ENCODE data around the gene VPS36.
"Not testable (repeated sequence)": the region's sequence is repeated elsewhere in the genome, so short reads cannot be mapped to it uniquely, and the experiment has no call there.

VPS36 gene

DNA sequence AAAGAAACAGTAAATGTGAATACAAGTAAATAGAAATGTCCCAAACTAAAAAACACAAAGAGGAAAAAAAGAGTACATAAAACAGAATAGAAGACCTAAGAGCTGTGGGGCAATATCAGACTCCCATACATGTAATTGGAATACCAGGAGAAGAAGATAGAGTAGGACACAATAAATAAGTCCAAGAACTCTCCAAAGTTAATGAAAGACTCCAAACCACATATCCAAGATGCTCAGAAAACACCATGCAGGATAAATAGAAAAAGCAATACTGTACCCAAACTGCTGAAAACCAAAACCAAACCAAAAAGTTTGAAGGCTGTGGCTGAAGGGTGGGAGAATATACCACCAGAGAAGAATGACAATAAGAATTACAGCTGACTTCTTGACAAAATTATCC lies 62.7 kb downstream of the VPS36 start:
- Histone ChIP-seq H3K36me3 (ENCODE audit: control insufficient read depth in 1 of 2, insufficient read depth in 2 of 2, low read length in 2 of 2) (no peaks in the 10 kb centered on the region), H3K9me3 (ENCODE audit: control insufficient read depth in 1 of 2, low read length in 2 of 2) (no peaks in the 10 kb centered on the region), H3K27me3 (ENCODE audit: control insufficient read depth in 1 of 2, insufficient read depth in 2 of 2, low read length in 2 of 2) (no peaks in the 10 kb centered on the region), H3K4me3 (ENCODE audit: low read depth in 1 of 2, low read length in 2 of 2) (no peak overlapping the region), H3K27ac (ENCODE audit: low read depth, low read length) (no peak overlapping the region), H3K4me1 (ENCODE audit: control insufficient read depth in 1 of 2, insufficient read depth in 2 of 2, low read length in 2 of 2) (no peaks in the 10 kb centered on the region), H3K9ac (ENCODE audit: low read depth in 1 of 2, low read length in 2 of 2) (no peak overlapping the region)

DNA sequence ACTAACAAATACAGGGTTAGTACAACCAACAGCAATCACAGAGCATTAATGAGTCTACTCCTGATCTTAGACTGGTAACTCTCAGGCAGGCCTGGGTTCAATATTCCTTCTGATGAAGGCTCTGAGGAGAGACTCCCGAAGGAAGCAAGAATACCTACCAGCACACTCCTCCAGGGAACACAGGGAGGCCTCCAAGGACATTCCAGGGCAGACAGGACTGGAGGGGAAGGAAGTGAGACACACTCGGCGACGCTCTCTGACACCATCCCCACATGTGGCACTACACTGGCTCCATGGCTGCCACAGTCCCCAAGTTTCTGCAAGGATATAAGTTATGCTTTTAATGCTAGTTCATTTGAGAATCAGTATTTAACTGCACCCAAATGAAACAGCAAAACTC lies 64.6 kb downstream of the VPS36 start:
- no peaks in the 10 kb centered on the region for H3K27me3 ChIP-seq (ENCODE audit: control insufficient read depth in 1 of 2, insufficient read depth in 2 of 2, low read length in 2 of 2)
- no peak overlapping the region for H3K4me3 ChIP-seq (ENCODE audit: low read depth in 1 of 2, low read length in 2 of 2)
- no peaks in the 10 kb centered on the region for H3K4me1 ChIP-seq (ENCODE audit: control insufficient read depth in 1 of 2, insufficient read depth in 2 of 2, low read length in 2 of 2)
- no peak overlapping the region for H3K27ac ChIP-seq (ENCODE audit: low read depth, low read length)
- H3K9me3 ChIP-seq (ENCODE audit: control insufficient read depth in 1 of 2, low read length in 2 of 2): no peaks in the 10 kb centered on the region
- H3K36me3 ChIP-seq (ENCODE audit: control insufficient read depth in 1 of 2, insufficient read depth in 2 of 2, low read length in 2 of 2): no peaks in the 10 kb centered on the region
- H3K9ac ChIP-seq (ENCODE audit: low read depth in 1 of 2, low read length in 2 of 2): no peak overlapping the region

DNA sequence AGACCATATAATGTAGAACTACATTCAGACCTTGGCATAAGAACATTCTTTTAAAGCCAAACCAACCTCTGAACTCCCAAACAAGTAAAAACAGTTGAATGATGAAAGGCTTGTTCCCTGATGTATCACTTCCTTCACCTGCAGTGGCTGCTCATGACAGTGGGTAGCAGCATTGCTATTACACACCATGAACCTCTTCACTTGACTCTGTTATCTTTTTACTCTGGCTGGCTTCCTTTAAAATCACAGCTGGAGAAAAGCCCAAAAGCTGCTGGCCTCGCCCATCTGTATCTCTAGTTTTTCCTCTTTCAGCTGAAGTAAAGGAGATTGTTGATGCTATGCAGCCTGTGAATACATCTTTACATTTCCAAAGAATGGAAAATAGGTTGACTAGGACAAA lies 67.1 kb downstream of the VPS36 start:
- no peak overlapping the region for H3K4me3 ChIP-seq (ENCODE audit: low read depth in 1 of 2, low read length in 2 of 2)
- H3K9ac ChIP-seq (ENCODE audit: low read depth in 1 of 2, low read length in 2 of 2): no peak overlapping the region
- H3K27ac ChIP-seq (ENCODE audit: low read depth, low read length): no peak overlapping the region
- H3K36me3 ChIP-seq (ENCODE audit: control insufficient read depth in 1 of 2, insufficient read depth in 2 of 2, low read length in 2 of 2): no peaks in the 10 kb centered on the region
- no peaks in the 10 kb centered on the region for H3K9me3 ChIP-seq (ENCODE audit: control insufficient read depth in 1 of 2, low read length in 2 of 2)
- no peaks in the 10 kb centered on the region for H3K27me3 ChIP-seq (ENCODE audit: control insufficient read depth in 1 of 2, insufficient read depth in 2 of 2, low read length in 2 of 2)
- H3K4me1 ChIP-seq (ENCODE audit: control insufficient read depth in 1 of 2, insufficient read depth in 2 of 2, low read length in 2 of 2): no peaks in the 10 kb centered on the region

DNA sequence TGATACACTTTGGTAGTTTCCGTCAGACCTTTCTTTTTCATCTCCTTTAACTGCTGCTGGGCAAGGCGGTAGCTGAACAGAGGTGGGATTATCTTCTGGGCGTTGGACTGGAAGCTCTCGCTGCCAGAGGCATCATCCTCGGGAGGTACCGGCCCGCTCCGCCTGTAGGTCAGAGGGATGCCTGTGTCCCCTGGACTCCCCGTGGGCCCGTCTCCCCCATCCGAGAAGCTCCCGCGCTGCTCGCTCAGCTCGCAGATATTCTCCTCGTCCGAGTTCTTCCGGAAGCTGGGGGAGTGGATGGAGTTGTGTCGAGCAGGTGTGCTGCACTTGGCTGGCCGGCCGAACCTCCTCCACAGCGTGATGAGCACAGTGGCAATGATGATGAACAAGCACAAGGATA lies 72.1 kb downstream of the VPS36 start:
- no peak overlapping the region for H3K4me3 ChIP-seq (ENCODE audit: low read depth in 1 of 2, low read length in 2 of 2)
- H3K27me3 ChIP-seq (ENCODE audit: control insufficient read depth in 1 of 2, insufficient read depth in 2 of 2, low read length in 2 of 2): no peaks in the 10 kb centered on the region
- no peak overlapping the region for H3K27ac ChIP-seq (ENCODE audit: low read depth, low read length)
- H3K4me1 ChIP-seq (ENCODE audit: control insufficient read depth in 1 of 2, insufficient read depth in 2 of 2, low read length in 2 of 2): no peaks in the 10 kb centered on the region
- H3K9me3 ChIP-seq (ENCODE audit: control insufficient read depth in 1 of 2, low read length in 2 of 2): no peaks in the 10 kb centered on the region
- H3K9ac ChIP-seq (ENCODE audit: low read depth in 1 of 2, low read length in 2 of 2): no peak overlapping the region
- H3K36me3 ChIP-seq (ENCODE audit: control insufficient read depth in 1 of 2, insufficient read depth in 2 of 2, low read length in 2 of 2): no peaks in the 10 kb centered on the region

DNA sequence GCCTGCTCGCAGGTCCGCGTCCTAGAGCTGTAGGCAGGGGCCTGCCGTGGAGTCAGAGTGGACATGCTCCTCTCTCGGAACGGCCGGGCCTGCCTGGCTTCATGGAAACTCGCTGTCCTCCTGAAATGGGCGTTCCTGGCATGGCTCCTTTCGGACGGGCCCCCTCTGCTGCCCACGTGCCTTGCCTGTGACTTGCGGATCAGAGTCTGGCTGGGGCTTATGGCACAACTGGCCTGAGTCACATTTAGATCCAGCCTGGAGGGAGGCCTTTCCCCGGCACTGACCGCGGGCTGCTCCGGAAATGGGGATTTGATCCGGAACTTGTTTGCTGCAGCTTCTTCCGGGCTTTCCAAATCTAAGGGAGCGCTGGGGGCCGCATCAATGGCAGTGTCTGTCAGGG lies 72.5 kb downstream of the VPS36 start:
- Histone ChIP-seq H3K4me1 (ENCODE audit: control insufficient read depth in 1 of 2, insufficient read depth in 2 of 2, low read length in 2 of 2) (no peaks in the 10 kb centered on the region), H3K36me3 (ENCODE audit: control insufficient read depth in 1 of 2, insufficient read depth in 2 of 2, low read length in 2 of 2) (no peaks in the 10 kb centered on the region), H3K9me3 (ENCODE audit: control insufficient read depth in 1 of 2, low read length in 2 of 2) (no peaks in the 10 kb centered on the region), H3K9ac (ENCODE audit: low read depth in 1 of 2, low read length in 2 of 2) (no peak overlapping the region), H3K4me3 (ENCODE audit: low read depth in 1 of 2, low read length in 2 of 2) (no peak overlapping the region), H3K27me3 (ENCODE audit: control insufficient read depth in 1 of 2, insufficient read depth in 2 of 2, low read length in 2 of 2) (no peaks in the 10 kb centered on the region), H3K27ac (ENCODE audit: low read depth, low read length) (no peak overlapping the region)

DNA sequence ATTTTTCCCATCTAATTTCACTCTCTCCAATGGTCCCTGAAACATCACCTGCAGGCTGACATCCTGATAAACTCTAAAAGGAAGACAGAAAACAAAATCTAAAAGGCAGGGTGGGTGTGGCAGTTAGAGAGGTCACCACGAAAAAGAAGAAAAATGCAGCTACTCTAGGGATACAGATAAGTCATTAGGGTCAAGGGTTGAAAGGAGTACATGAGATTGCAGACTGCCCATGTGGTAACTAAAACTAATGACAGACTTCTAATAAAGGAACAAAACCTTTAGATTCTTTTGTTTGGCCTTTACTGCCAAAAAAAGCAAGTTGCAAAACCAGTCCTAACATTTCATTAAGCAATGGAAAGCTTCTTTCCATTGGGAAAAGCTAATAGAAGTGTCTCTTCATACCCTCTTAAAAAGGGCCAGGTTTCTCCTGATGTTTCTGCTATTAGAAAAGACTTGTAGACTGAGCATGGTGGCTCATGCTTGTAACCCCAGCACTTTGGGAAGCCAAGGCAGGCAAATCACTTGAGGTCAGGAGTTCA lies 75.5 kb downstream of the VPS36 start:
- H3K9ac ChIP-seq (ENCODE audit: low read depth in 1 of 2, low read length in 2 of 2): no peak overlapping the region
- no peaks in the 10 kb centered on the region for H3K4me1 ChIP-seq (ENCODE audit: control insufficient read depth in 1 of 2, insufficient read depth in 2 of 2, low read length in 2 of 2)
- H3K27ac ChIP-seq (ENCODE audit: low read depth, low read length): no peak overlapping the region
- no peaks in the 10 kb centered on the region for H3K9me3 ChIP-seq (ENCODE audit: control insufficient read depth in 1 of 2, low read length in 2 of 2)
- no peaks in the 10 kb centered on the region for H3K27me3 ChIP-seq (ENCODE audit: control insufficient read depth in 1 of 2, insufficient read depth in 2 of 2, low read length in 2 of 2)
- no peaks in the 10 kb centered on the region for H3K36me3 ChIP-seq (ENCODE audit: control insufficient read depth in 1 of 2, insufficient read depth in 2 of 2, low read length in 2 of 2)
- H3K4me3 ChIP-seq (ENCODE audit: low read depth in 1 of 2, low read length in 2 of 2): no peak overlapping the region

DNA sequence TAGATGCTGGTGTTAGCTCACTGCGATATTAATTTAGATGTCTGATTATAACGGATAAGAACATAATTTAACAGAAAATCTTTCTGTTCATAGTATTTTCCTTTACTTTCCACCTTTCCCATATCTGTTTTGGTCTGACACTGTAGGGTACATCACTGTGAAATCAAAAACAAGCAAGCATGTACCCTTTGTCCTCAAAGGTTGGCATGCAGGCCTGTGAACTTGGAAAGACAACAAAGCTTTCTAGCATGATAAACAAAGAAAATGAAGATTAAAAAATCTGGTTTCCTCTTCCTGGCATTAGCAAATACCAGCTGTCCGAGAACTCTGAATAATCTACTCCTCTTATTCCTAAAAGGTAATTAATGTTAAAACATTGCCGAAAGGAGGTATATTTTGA lies 76.0 kb downstream of the VPS36 start:
- H3K9ac ChIP-seq (ENCODE audit: low read depth in 1 of 2, low read length in 2 of 2): no peak overlapping the region
- H3K36me3 ChIP-seq (ENCODE audit: control insufficient read depth in 1 of 2, insufficient read depth in 2 of 2, low read length in 2 of 2): no peaks in the 10 kb centered on the region
- H3K27me3 ChIP-seq (ENCODE audit: control insufficient read depth in 1 of 2, insufficient read depth in 2 of 2, low read length in 2 of 2): no peaks in the 10 kb centered on the region
- no peak overlapping the region for H3K27ac ChIP-seq (ENCODE audit: low read depth, low read length)
- H3K4me1 ChIP-seq (ENCODE audit: control insufficient read depth in 1 of 2, insufficient read depth in 2 of 2, low read length in 2 of 2): no peaks in the 10 kb centered on the region
- no peaks in the 10 kb centered on the region for H3K9me3 ChIP-seq (ENCODE audit: control insufficient read depth in 1 of 2, low read length in 2 of 2)
- no peak overlapping the region for H3K4me3 ChIP-seq (ENCODE audit: low read depth in 1 of 2, low read length in 2 of 2)

DNA sequence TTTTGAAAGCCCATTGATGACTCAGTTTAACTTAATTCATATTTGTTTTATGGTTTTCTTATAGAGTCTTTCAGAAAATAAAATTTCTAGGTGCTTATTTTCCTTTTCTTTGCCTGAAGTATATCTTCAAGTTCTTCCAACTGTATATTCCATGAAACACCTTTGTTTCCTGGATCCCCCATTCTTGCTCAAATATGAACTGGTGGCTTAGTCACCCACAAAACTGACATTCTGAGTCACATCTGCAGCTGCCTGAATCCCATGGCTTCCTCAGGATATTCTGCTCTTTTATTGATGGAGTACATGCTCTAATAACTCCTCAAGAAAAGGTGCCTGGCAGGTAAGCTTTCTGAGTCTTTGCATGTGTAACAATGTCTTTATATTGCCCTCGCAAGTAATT lies 77.2 kb downstream of the VPS36 start:
- not testable (repeated sequence) for H3K27me3 ChIP-seq (ENCODE audit: control insufficient read depth in 1 of 2, insufficient read depth in 2 of 2, low read length in 2 of 2); H3K4me3 ChIP-seq (ENCODE audit: low read depth in 1 of 2, low read length in 2 of 2); H3K9me3 ChIP-seq (ENCODE audit: control insufficient read depth in 1 of 2, low read length in 2 of 2); H3K4me1 ChIP-seq (ENCODE audit: control insufficient read depth in 1 of 2, insufficient read depth in 2 of 2, low read length in 2 of 2); H3K9ac ChIP-seq (ENCODE audit: low read depth in 1 of 2, low read length in 2 of 2); H3K27ac ChIP-seq (ENCODE audit: low read depth, low read length); H3K36me3 ChIP-seq (ENCODE audit: control insufficient read depth in 1 of 2, insufficient read depth in 2 of 2, low read length in 2 of 2)

DNA sequence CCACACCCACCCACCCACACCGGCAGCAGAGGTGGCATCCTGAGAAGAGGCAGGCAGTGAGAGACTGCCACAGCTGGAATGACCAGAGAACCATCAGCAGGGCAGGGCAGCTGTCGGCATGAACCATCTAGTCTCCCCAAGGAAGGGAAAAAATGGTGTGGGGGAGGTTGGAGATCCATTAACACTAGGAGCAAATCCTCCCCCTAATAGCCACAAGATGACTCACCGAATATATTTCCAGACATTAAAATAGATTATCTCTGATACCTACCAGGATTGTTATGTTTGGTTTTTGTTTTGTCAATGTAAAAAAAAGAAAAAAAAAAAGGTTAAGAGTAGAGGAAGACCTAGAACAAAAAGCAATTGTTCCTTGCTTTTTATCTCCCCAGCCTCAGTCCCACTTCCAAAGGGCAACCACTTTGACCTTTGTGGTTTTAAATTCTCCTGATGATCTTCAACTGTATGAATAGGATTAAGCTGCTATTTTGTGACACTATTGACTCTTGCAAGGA lies 78.6 kb downstream of the VPS36 start:
- Histone ChIP-seq H3K9ac (ENCODE audit: low read depth in 1 of 2, low read length in 2 of 2) (no peak overlapping the region), H3K9me3 (ENCODE audit: control insufficient read depth in 1 of 2, low read length in 2 of 2) (no peaks in the 10 kb centered on the region), H3K4me1 (ENCODE audit: control insufficient read depth in 1 of 2, insufficient read depth in 2 of 2, low read length in 2 of 2) (no peaks in the 10 kb centered on the region), H3K27ac (ENCODE audit: low read depth, low read length) (no peak overlapping the region), H3K27me3 (ENCODE audit: control insufficient read depth in 1 of 2, insufficient read depth in 2 of 2, low read length in 2 of 2) (no peaks in the 10 kb centered on the region), H3K36me3 (ENCODE audit: control insufficient read depth in 1 of 2, insufficient read depth in 2 of 2, low read length in 2 of 2) (no peaks in the 10 kb centered on the region), H3K4me3 (ENCODE audit: low read depth in 1 of 2, low read length in 2 of 2) (no peak overlapping the region)

DNA sequence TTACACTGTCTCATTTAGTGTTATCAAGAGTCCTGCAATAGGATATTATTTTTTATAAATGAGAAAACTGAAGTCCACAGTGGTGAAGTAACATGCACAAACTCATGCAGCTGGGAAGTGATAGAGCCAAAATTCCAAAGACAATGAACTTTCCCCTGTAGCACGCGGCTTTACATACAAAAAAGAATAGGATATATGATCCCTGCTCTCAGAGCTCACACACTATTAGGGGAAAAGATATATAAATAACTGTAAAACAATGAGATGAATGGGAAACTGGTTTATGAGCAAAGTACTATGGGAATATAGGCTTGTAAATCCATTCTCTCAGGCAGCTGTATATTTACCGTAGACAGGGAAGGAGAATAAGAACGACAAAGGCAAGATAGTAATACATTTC lies 84.1 kb downstream of the VPS36 start:
- H3K4me3 ChIP-seq (ENCODE audit: low read depth in 1 of 2, low read length in 2 of 2): no peak overlapping the region
- no peaks in the 10 kb centered on the region for H3K36me3 ChIP-seq (ENCODE audit: control insufficient read depth in 1 of 2, insufficient read depth in 2 of 2, low read length in 2 of 2)
- H3K9ac ChIP-seq (ENCODE audit: low read depth in 1 of 2, low read length in 2 of 2): no peak overlapping the region
- no peak overlapping the region for H3K27ac ChIP-seq (ENCODE audit: low read depth, low read length)
- H3K9me3 ChIP-seq (ENCODE audit: control insufficient read depth in 1 of 2, low read length in 2 of 2): no peaks in the 10 kb centered on the region
- no peaks in the 10 kb centered on the region for H3K27me3 ChIP-seq (ENCODE audit: control insufficient read depth in 1 of 2, insufficient read depth in 2 of 2, low read length in 2 of 2)
- H3K4me1 ChIP-seq (ENCODE audit: control insufficient read depth in 1 of 2, insufficient read depth in 2 of 2, low read length in 2 of 2): no peaks in the 10 kb centered on the region

Measured in duodenal mucosa (tissue), 2 donors.